Keratinocyte (primary cell): ENCODE measurements around the gene FOXL3.

Experiments
- CTCF ChIP-seq, 3 experiments: IDR thresholded peaks in 1 of 3; conservative IDR thresholded peaks in 1 of 3; optimal IDR thresholded peaks in 1 of 3; 2 replicates in 2 of 3; 3 replicates in 1 of 3; pipeline versions ENCODE3 to v1.5.1; 2011; ENCODE audit warnings: low read length in 3 of 3, mild to moderate bottlenecking in 3 of 3, moderate library complexity in 2 of 3, control low read depth in 1 of 3, inconsistent platforms in 1 of 3; ENCODE audit not compliant: insufficient read depth in 2 of 3; ENCODE audit errors: extremely low read depth in 1 of 3
- EZH2 ChIP-seq: IDR thresholded peaks from one replicate; pipeline ENCODE4 v1.6.1; 2012; ENCODE audit warnings: inconsistent platforms, mild to moderate bottlenecking, low read length, moderate library complexity

DNA sequence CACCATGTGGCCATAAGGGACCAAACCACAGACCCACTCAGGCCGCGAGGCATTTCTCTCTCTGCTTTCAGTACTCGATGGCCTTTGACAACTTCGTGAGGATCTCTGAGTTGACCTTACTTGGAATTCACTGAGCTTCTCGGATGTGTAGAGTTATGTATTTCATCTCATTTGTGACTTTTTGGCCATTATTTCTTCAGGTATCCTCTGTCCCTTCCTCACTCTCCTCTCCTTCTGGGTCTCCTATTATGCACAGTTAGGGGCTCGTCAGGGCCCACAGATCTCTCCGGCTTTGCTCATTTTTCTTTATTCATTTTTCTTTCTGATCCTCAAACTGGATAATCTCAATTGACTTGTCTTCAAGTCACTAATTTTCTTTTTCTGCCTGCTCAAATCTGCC is 16.6 kb upstream of the FOXL3 start:
- no peak for TF ChIP-seq CTCF (optimal IDR thresholded peaks at IDR 0.05 in 1 of 3, IDR thresholded peaks at IDR 0.05 in 1 of 3, conservative IDR thresholded peaks at IDR 0.05 in 1 of 3; ENCODE audit: extremely low read depth in 1 of 3, insufficient read depth in 2 of 3, low read length in 3 of 3)
- TF ChIP-seq EZH2 = no peak
